GM18870 (cell line): ENCODE results near the gene BRD1.
"Not testable (repeated sequence)": the region's sequence is repeated elsewhere in the genome, so short reads cannot be mapped to it uniquely, and the experiment has no call there.

Source experiments
- ATAC-seq: cut with Tn5 transposase; IDR thresholded peaks from one replicate; pipeline ENCODE4 v1.9.1; 2021; ENCODE audit warnings: moderate library complexity; ENCODE audit not compliant: unreplicated experiment

Gene BRD1

DNA sequence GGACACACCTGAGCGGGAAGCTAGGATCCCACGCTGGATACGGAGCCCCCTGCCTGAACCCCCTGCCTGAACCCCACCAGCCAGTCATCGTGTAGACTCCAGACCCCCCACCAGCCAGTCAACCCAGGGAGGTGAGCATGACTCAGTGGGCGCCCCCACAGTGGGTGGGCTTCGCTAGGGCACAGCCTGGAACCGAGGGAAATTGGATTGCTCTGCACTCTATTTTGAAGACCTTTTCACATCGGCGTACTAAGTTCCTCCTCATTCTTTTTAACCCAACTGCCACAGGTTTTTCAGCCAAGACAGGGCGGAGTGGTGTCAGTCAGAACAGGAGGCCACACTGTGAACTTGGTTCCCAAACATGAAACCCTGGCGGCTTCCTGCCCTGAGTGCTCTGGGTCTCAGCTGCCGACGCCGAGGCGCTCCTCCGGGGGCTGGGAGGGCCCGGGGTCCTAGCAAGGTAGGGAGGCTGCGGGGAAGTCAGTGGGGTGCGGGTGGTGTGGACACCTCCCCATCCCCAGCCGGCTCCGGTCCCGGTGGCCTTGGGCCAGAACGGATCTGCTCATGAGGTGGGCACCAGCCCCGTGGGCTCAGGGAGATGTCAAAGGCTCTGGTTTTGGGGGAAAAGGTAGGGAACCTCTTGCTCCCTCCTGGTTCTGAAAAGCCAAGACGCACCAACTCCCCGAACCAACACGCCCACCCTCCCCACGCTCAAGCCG, 57.0 kb downstream of the BRD1 start:
- no peak for ATAC-seq

DNA sequence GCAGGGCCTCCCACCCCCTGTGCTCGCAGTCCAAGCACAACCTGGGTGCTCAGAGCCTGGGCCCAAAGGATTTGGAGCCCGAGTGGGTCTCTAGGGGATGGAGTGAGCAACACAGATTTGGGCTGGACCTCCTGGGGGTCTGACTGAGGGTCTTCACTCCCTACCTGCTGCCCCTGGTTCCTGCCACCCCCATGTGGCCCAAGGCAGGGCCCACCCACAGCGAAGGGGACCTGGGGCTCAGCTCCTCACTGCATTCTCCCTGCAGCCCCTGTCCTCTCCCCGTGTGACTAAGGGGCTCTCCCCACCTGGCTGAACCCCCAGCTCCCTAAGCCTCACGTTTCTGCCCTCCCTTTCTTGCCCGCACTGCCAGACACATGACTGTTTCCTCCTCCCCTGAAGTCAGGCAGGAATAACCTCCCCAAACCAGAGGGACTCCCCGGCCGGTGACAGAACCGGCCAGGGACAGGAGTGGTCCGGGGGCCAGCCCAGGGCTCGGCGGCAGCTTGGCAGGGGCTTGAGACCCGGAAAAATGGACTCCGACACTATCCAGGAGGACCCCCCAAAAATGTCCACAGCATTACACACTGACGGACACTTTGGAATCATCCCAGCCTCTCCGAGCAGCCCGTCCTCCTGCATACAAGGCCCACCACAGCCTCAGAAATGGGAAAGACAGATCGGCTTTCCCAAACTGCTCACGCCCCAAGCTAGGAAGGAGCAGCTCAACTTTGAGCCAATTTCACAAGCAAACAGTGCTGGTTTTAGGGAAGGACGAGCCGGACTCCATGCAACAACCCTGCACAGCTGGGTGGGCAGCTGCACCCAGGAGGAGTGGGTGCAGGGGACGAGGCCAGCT, 57.8 kb downstream of the BRD1 start:
- no peak for ATAC-seq

GRCh38 chr22:49768951-49769690, 58.6 kb downstream of the BRD1 start:
- ATAC-seq = no peak

- ATAC-seq = no peak
Observed at GRCh38 chr22:49768077-49768910, 59.4 kb downstream of the BRD1 start.

GRCh38 chr22:49767355-49768062, 60.2 kb downstream of the BRD1 start:
- no peak for ATAC-seq

- no peak for ATAC-seq
Observed at GRCh38 chr22:49765951-49766350, 61.7 kb downstream of the BRD1 start.

- no peak for ATAC-seq
Observed at GRCh38 chr22:49765091-49765771, 62.4 kb downstream of the BRD1 start.

DNA sequence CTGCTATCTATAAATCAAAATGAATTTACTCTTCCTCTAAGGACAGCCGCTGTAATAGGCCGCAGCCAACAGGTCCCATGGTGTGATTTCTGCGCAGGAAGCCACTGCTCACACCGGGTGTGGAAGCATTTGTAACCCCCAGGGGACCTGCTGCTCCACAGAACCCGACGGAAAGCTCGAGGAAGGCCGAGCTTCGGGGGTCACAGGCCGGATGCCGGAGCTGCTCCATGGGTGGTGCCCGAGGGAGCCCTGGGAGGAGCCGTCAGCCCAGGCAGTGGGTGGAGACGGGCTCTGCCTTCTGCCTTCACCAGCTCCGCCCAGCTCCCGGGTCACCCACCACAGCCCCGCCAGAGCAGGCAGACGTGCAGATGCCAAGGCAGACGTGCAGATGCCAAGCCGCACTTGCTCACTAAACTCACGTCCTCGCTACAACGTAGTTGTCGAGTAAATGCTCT, 63.5 kb downstream of the BRD1 start:
- ATAC-seq = no peak

DNA sequence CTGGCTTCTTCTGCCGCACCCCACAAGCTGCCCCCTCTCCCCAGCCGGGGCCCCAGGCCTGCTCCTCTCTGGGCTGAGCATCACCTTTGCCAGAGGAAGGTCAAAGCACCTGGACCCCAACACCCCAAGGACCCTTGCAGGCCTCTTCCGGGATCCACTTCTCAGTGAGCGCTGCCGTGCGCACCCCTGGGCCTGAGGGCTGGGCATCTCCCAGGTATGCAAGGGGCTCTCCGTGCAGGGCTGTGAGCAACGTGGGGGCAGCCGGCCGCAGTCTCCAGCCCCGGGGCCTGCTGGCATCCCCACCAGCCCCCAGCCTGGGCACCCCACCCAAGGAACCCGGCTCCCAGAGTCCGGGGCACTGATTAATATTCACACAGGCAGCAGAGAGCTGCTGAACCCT, 64.0 kb downstream of the BRD1 start:
- no peak for ATAC-seq

- no peak for ATAC-seq
Observed at GRCh38 chr22:49763138-49763537, 64.5 kb downstream of the BRD1 start.

- not testable (repeated sequence) for ATAC-seq
Observed at GRCh38 chr22:49762571-49762970, 65.1 kb downstream of the BRD1 start.

- ATAC-seq = no peak
Observed at GRCh38 chr22:49761836-49762235, 65.8 kb downstream of the BRD1 start.

GRCh38 chr22:49760630-49761571, 66.8 kb downstream of the BRD1 start:
- ATAC-seq = peak; percentile 56

GRCh38 chr22:49760280-49760629, 67.4 kb downstream of the BRD1 start:
- no peak for ATAC-seq

GRCh38 chr22:49756676-49757075, 71.0 kb downstream of the BRD1 start:
- no peak for ATAC-seq

GRCh38 chr22:49756201-49756600, 71.5 kb downstream of the BRD1 start:
- ATAC-seq = no peak

DNA sequence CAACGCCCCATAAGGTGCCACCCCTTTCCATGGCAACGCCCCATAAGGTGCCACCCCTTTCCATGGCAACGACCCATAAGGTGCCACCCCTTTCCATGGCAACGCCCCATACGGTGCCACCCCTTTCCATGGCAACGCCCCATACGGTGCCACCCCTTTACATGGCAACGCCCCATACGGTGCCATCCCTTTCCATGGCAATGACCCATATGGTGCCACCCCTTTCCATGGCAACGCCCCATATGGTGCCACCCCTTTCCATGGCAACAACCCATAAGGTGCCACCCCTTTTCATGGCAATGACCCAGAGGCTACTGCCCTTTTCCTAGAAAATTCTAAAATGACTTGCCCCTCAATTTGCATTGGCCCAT, 72.1 kb downstream of the BRD1 start:
- ATAC-seq = no peak
